GM12864 (cell line): Measurements from ENCODE around the gene SEMA7A.
"Not testable (repeated sequence)": the region's sequence is repeated elsewhere in the genome, so short reads cannot be mapped to it uniquely, and the experiment has no call there.

ENCODE experiments used
- DNase-seq: peaks from one replicate; pipeline ENCODE4 v3.0.0-alpha.2; 2011; ENCODE audit warnings: low read depth
- H3K4me3 ChIP-seq: 2 replicates; pipeline ENCODE4 v1.5.1; 2011; ENCODE audit warnings: mild to moderate bottlenecking, low read depth, low read length, control low read depth
- TF ChIP-seq, protein P1 (sequence below): IDR thresholded peaks from 2 replicates; pipeline ENCODE4 v1.5.1; 2011; ENCODE audit warnings: low read depth, mild to moderate bottlenecking, moderate library complexity, low read length, control low read depth, inconsistent platforms; ENCODE audit errors: missing control alignments

SEMA7A gene, protein sequence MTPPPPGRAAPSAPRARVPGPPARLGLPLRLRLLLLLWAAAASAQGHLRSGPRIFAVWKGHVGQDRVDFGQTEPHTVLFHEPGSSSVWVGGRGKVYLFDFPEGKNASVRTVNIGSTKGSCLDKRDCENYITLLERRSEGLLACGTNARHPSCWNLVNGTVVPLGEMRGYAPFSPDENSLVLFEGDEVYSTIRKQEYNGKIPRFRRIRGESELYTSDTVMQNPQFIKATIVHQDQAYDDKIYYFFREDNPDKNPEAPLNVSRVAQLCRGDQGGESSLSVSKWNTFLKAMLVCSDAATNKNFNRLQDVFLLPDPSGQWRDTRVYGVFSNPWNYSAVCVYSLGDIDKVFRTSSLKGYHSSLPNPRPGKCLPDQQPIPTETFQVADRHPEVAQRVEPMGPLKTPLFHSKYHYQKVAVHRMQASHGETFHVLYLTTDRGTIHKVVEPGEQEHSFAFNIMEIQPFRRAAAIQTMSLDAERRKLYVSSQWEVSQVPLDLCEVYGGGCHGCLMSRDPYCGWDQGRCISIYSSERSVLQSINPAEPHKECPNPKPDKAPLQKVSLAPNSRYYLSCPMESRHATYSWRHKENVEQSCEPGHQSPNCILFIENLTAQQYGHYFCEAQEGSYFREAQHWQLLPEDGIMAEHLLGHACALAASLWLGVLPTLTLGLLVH

GRCh38 chr15:74433592-74434262, at the start of gene SEMA7A:
Gene SEMA7A (minus strand): TSS chr15:74433958. CDS start chr15:74433918, 40 bp downstream.
- peak; percentile 59 for DNase-seq
- TF ChIP-seq, protein P1, sequence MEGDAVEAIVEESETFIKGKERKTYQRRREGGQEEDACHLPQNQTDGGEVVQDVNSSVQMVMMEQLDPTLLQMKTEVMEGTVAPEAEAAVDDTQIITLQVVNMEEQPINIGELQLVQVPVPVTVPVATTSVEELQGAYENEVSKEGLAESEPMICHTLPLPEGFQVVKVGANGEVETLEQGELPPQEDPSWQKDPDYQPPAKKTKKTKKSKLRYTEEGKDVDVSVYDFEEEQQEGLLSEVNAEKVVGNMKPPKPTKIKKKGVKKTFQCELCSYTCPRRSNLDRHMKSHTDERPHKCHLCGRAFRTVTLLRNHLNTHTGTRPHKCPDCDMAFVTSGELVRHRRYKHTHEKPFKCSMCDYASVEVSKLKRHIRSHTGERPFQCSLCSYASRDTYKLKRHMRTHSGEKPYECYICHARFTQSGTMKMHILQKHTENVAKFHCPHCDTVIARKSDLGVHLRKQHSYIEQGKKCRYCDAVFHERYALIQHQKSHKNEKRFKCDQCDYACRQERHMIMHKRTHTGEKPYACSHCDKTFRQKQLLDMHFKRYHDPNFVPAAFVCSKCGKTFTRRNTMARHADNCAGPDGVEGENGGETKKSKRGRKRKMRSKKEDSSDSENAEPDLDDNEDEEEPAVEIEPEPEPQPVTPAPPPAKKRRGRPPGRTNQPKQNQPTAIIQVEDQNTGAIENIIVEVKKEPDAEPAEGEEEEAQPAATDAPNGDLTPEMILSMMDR, result no peak
- peak within 1 kb of the TSS; percentile 92 for H3K4me3 ChIP-seq

DNA sequence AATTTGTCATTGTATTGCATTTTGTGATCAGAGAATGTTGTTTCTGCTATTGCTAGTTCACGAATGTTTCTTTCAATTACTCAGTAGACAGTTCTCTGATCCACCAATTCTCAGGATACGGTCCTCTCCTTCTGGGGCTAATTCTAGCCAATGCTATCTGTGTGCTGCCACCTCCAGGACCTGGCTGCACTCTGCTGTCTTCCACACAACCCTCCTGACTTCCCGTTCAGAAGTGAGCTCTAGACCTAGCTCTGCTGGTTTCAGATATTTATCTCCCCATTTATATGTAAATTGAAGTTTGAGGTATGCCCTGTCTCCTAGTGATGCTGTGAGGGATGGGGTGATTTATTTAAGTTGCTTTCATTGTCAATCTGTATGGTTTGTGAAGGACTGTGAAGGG, 48.9 kb upstream of the SEMA7A start:
- no peak overlapping the region for H3K4me3 ChIP-seq
- TF ChIP-seq, protein P1, result no peak
- DNase-seq, result no peak

DNA sequence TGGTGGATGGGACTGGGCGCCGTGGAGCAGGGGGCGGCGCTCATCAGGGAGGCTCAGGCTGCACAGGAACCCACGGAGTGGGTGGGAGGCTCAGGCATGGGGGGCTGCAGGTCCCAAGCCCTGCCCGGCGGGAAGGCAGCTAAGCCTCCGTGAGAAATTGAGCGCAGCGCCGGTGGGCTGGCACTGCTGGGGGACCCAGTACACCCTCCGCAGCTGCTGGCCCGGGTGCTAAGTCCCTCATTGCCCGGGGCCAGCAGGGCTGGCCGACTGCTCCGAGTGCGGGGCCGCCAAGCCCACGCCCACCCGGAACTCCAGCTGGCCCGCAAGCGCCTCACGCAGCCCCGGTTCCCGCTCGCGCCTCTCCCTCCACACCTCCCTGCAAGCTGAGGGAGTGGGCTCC, 46.6 kb upstream of the SEMA7A start:
- not testable (repeated sequence) for DNase-seq, H3K4me3 ChIP-seq

GRCh38 chr15:74471621-74472020, 37.9 kb upstream of the SEMA7A start:
- not testable (repeated sequence) for H3K4me3 ChIP-seq, DNase-seq

DNA sequence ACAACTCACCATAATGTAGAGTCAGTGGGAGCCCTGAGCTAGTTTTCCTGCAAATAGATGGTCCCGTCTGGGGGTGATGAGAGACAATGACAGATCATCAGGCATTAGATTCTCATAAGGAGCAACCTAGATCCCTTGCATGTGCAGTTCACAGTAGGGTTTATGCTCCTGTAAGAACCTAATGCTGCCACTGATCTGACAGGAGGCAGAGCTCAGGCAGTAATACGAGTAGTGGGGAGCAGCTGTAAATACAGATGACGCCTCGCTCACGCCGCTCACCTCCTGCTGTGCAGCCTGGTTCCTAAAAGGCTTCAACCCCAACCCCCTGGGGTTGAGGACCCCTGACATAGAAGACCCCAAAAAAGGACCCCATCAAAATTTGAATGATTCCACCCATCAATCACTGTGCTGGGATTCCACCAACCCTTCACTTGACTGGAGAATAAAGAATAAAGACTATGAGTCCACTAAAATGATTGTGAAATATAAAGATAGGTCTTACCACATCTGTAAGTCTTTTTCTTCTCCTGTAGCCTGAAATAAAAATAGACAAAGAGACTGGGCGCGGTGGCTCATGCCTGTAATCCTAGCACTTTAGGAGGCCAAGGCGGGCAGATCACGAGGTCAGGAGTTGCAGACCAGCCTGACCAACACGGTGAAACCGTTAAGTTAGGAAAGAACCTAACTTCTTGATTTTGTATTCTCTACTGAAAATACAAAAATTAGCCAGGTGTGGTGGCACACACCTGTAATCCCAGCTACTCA, 37.1 kb upstream of the SEMA7A start:
- no peak overlapping the region for H3K4me3 ChIP-seq
- no peak for DNase-seq
- TF ChIP-seq, protein P1, result no peak

GRCh38 chr15:74468341-74469032, 34.7 kb upstream of the SEMA7A start:
- no peak for DNase-seq
- H3K4me3 ChIP-seq, result no peak overlapping the region
- TF ChIP-seq, protein P1, result no peak

- TF ChIP-seq, protein P1, result no peak
- no peak overlapping the region for H3K4me3 ChIP-seq
- no peak for DNase-seq
Measured at GRCh38 chr15:74466570-74466969, 32.8 kb upstream of the SEMA7A start.
